Measurements from ENCODE around the gene PFKFB4.

Gene PFKFB4

GRCh38 chr3:48528754-48529153 is 27.8 kb downstream of the PFKFB4 start:
- DNase-seq, result no peak

GRCh38 chr3:48528048-48528447 is 28.6 kb downstream of the PFKFB4 start:
- no peak for DNase-seq

GRCh38 chr3:48524970-48525369 is 31.6 kb downstream of the PFKFB4 start:
- DNase-seq, result no peak

GRCh38 chr3:48521635-48522034 is 35.0 kb downstream of the PFKFB4 start:
- no peak for DNase-seq

GRCh38 chr3:48519277-48519643 is 37.3 kb downstream of the PFKFB4 start:
- no peak for DNase-seq

- DNase-seq, result peak; percentile 15
These were observed 37.8 kb downstream of the PFKFB4 start for GRCh38 chr3:48518638-48519276.

GRCh38 chr3:48518069-48518468 is 38.5 kb downstream of the PFKFB4 start:
- DNase-seq, result no peak

- DNase-seq, result peak; percentile 29
These were observed 40.0 kb downstream of the PFKFB4 start for GRCh38 chr3:48516571-48516970.

GRCh38 chr3:48514431-48515227 is 42.0 kb downstream of the PFKFB4 start:
- DNase-seq, result peak; percentile 54

- no peak for DNase-seq
These were observed 45.1 kb downstream of the PFKFB4 start for GRCh38 chr3:48511551-48511950.

GRCh38 chr3:48507256-48508061 is 49.1 kb downstream of the PFKFB4 start:
- DNase-seq, result peak; percentile 85

GRCh38 chr3:48505968-48506504 is 50.6 kb downstream of the PFKFB4 start:
- DNase-seq, result no peak

- DNase-seq, result no peak
These were observed 51.5 kb downstream of the PFKFB4 start for GRCh38 chr3:48505146-48505545.

- DNase-seq, result peak; percentile 62
These were observed 52.3 kb downstream of the PFKFB4 start, which contains the start of gene SHISA5 for GRCh38 chr3:48504051-48504946. Gene SHISA5, minus strand, starts transcription at chr3:48504174. Its CDS starts 80 bp downstream, at chr3:48504094.

- no peak for DNase-seq
These were observed 53.1 kb downstream of the PFKFB4 start for GRCh38 chr3:48503401-48504050.

- DNase-seq, result no peak
These were observed 53.9 kb downstream of the PFKFB4 start for GRCh38 chr3:48502728-48503168.

- no peak for DNase-seq
These were observed 54.5 kb downstream of the PFKFB4 start for GRCh38 chr3:48502121-48502520.

GRCh38 chr3:48501196-48501595 is 55.4 kb downstream of the PFKFB4 start:
- DNase-seq, result no peak

- no peak for DNase-seq
These were observed 55.9 kb downstream of the PFKFB4 start for GRCh38 chr3:48500656-48501055.

- DNase-seq, result no peak
These were observed 63.5 kb downstream of the PFKFB4 start for GRCh38 chr3:48493203-48493501.

GRCh38 chr3:48492461-48493202 is 64.0 kb downstream of the PFKFB4 start:
- DNase-seq, result no peak

Measured in CD4-positive, alpha-beta T cell treated with Interleukin-17A for 1 hour (primary cell).